ENCODE results near the gene ARSB.

ARSB gene

DNA sequence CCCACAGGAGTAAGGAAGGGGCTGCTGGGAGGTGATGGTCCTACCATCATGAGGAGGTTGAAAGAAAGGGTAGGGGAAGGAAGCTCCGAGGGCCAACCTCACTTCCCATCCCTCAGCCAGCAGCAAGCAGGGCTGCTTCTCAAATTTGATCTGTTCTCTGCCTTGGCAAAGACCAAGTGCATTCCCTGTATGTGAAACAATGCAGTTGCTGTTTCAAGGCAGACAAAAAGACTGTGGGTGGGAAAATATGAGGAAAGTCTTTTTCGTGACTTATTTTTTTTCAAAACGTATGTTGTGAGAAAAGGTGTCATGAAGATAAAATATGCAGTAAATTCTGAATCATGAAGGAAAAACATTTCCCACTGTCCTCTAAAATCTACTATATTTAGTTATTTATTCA, 165.9 kb downstream of the ARSB start:
- no peak for DNase-seq (ENCODE audit: low read depth, low spot score)
- no peak overlapping the region for H3K4me3 ChIP-seq (ENCODE audit: low read depth, low read length)
- TF ChIP-seq, protein P1, sequence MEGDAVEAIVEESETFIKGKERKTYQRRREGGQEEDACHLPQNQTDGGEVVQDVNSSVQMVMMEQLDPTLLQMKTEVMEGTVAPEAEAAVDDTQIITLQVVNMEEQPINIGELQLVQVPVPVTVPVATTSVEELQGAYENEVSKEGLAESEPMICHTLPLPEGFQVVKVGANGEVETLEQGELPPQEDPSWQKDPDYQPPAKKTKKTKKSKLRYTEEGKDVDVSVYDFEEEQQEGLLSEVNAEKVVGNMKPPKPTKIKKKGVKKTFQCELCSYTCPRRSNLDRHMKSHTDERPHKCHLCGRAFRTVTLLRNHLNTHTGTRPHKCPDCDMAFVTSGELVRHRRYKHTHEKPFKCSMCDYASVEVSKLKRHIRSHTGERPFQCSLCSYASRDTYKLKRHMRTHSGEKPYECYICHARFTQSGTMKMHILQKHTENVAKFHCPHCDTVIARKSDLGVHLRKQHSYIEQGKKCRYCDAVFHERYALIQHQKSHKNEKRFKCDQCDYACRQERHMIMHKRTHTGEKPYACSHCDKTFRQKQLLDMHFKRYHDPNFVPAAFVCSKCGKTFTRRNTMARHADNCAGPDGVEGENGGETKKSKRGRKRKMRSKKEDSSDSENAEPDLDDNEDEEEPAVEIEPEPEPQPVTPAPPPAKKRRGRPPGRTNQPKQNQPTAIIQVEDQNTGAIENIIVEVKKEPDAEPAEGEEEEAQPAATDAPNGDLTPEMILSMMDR (IDR thresholded peaks at IDR 0.05; ENCODE audit: insufficient read depth, low read length, missing control alignments), result no peak
- POLR2A ChIA-PET, result no interaction called here
- CTCF ChIA-PET, result no interaction called here

DNA sequence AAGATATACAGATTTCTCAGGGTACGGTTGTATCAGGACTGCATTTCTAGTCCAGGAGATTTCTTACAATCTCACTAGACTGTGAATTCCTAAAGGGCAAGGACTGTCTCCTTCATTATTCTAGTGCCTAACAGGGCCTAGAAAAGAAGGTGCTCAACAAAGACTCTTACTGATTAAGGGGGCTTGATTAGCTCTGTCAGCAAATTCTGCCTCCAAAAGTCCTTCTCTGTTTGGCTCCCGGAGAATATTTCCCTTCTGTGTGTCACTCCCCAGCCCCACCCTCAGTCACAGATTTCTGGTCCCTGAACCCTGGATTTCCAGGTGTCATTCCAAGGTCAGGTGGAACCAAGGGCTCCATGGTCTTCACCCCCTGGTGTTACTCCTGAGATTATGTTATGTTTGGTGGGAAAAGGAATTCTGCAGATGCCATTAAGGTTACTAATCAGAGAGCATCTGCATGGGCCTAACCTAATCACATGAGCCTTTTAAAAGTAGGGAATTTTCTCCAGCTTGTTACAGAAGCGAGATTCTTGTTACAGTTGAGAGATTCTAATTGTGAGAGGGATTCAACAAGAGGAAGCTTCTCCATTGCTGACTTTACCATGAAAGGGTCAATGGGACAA, 168.9 kb downstream of the ARSB start:
- no peak for DNase-seq (ENCODE audit: low read depth, low spot score)
- no peak overlapping the region for H3K4me3 ChIP-seq (ENCODE audit: low read depth, low read length)
- POLR2A ChIA-PET, result interaction anchor here (0.9 kb wide), 1 partner anchor 63 kb away, joined by 4 read pairs; no protein-coding TSS in a partner anchor
- CTCF ChIA-PET, result interaction anchor here (0.7 to 1.2 kb wide), 3 partner anchors 16 to 317 kb away, joined by 3 read pairs; no protein-coding TSS in a partner anchor
- TF ChIP-seq, protein P1 (IDR thresholded peaks at IDR 0.05; ENCODE audit: insufficient read depth, low read length, missing control alignments), result no peak

DNA sequence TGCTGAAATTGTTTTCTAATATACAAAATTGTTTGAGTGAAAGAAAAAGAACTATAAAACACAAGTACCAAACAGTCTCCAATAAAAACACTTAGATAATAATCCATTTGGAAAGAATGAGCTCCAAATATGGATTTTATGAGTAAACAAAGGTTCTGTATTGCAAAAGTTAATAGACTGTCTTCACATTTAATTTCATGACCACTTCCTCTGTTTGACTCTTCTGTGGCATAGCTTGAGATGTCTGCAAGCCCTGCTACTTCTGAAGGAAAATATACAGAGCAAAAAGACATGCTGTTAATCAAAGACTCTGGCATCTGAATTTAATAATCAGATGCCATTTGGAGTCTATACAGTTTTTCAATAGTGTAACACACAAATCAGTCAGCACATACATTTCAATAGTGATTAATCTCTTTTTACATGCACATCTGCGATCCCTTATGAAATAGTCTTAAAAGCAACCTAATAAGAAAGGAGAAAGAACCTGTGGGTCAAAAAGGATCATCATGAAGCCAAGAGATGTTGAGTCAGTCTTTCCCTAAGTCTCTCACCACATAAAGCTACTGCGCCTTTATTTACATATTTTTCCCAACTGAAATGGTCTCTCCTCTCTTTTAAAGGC, 171.1 kb downstream of the ARSB start:
- TF ChIP-seq, protein P1 (IDR thresholded peaks at IDR 0.05; ENCODE audit: insufficient read depth, low read length, missing control alignments), result no peak
- DNase-seq (ENCODE audit: low read depth, low spot score), result no peak
- ChIA-PET POLR2A (interaction anchor here (0.8 kb wide), 1 partner anchor 57 kb away, joined by 3 read pairs; no protein-coding TSS in a partner anchor), CTCF (interaction anchor here (0.6 to 1.8 kb wide), 3 partner anchors 17 to 277 kb away, joined by 3 to 5 read pairs (median 4); no protein-coding TSS in a partner anchor)
- H3K4me3 ChIP-seq (ENCODE audit: low read depth, low read length), result no peak overlapping the region

DNA sequence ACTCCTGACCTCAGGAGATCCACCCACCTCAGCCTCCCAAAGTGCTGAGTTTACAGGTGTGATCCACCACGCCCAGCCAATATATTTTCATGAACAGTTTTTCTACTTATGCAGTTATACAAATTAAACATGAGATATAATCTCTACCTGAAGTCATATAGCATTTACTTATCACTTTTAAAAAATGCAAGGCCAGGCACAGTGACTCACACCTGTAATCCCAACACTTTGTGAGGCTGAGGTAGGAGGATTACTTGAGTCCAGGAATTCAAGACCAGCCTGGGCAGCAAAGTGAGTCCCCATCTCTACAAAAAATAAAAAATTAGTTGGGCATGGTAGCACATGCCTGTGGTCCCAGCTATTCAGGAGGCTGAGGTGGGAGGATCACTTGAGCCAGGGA, 171.8 kb downstream of the ARSB start:
- TF ChIP-seq, protein P1 (IDR thresholded peaks at IDR 0.05; ENCODE audit: insufficient read depth, low read length, missing control alignments), result no peak

DNA sequence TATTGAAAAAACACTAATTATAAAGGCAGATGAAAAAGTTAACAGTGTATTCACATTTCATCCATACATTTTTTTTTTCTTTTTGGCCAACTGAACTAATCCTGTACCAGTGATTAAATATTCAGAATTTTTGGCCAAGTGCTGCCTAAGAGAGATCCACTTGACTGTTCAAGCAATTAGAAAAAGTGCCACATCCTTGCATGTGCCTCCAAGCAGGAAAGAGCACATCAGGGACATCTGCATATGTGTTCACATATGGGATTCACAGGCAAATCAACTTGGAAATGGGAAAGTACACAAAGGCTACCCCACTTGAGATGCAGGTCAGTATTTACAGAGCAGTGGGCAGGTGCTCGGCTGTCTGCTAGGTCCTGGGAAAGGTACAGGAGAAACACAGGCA, 173.2 kb downstream of the ARSB start:
- CTCF ChIA-PET, result no interaction called here
- DNase-seq (ENCODE audit: low read depth, low spot score), result no peak
- POLR2A ChIA-PET, result no interaction called here
- TF ChIP-seq, protein P1 (IDR thresholded peaks at IDR 0.05; ENCODE audit: insufficient read depth, low read length, missing control alignments), result no peak
- no peak overlapping the region for H3K4me3 ChIP-seq (ENCODE audit: low read depth, low read length)

More for the DNA sequence above, 171.8 kb downstream of the ARSB start:
- DNase-seq (ENCODE audit: low read depth, low spot score), result no peak
- H3K4me3 ChIP-seq (ENCODE audit: low read depth, low read length), result no peak overlapping the region
- ChIA-PET POLR2A (no interaction called here), CTCF (interaction anchor here (1.8 kb wide), 1 partner anchor 276 kb away, joined by 4 read pairs; no protein-coding TSS in a partner anchor)

DNA sequence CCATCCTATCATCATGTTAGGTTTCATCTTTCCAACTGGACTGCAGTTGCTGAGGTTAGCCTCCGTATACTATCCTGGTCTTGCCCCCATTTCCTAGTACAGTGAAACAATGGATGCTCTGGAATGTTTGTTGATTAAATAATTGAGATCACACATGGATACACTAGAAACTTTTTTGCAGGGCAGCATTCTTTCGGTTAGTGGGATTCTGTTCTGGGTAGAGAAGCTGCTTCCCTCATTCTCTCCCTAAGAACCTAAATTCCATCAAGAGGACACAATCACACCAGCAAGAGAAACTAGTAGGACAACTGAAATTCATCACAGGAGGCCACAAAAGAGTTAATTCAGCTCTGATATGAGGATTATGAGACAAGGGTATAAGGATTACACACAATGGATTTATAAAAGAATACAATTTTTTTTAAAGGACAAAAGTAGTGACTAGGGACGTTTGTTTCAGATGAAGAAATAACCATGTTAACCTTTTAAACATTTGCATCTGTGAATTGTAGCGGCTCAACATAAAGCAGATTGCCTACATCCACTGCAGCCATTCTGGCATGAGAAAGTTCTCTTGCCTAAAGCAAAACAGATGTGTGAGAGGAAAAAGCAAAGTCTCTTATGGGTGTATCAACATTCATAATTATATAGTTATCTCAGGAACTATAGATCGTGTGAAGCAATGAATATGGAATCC, 173.8 kb downstream of the ARSB start:
- ChIA-PET POLR2A (no interaction called here), CTCF (no interaction called here)
- DNase-seq (ENCODE audit: low read depth, low spot score), result no peak

More for the DNA sequence above, 173.8 kb downstream of the ARSB start:
- H3K4me3 ChIP-seq (ENCODE audit: low read depth, low read length), result no peak overlapping the region
- TF ChIP-seq, protein P1 (IDR thresholded peaks at IDR 0.05; ENCODE audit: insufficient read depth, low read length, missing control alignments), result no peak

Measured in AG04449 (cell line).